ENCODE data around the gene PCGF1. TPM values are rescaled to one million over a fixed set of nuclear protein-coding genes. Genes with fewer than 3 reads are reported as not detected.

PCGF1 gene
- total and polyA plus RNA-seq, 4 donors = 3.3 to 12.5 (median 10.9) TPM

DNA sequence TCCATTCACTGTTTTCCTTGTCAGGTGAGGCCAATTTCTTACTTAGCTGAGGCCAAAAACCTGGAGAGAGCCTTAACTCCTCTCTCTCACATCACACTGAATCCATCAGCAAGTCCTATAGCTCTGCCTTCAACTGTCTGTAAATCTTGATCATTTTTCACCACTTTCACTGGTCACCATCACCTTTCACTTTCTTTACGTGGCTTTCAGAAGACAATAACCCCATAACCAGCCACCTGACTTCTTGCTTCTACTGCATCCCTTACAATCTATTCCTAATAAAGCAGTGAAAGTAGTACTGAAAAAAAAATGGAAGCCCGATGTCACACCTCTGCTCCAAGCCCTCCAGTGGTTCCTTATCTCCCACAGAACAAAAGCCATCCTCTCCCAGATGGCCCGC, 38.5 kb upstream of the PCGF1 start:
- Histone ChIP-seq H3K36me3 (ENCODE audit: control insufficient read depth in 4 of 4, insufficient read depth in 3 of 4, low read depth in 1 of 4, low read length in 3 of 4) (no peaks in the 10 kb centered on the region), H3K4me3 (ENCODE audit: low read depth in 1 of 3, low read length in 3 of 3) (no peak overlapping the region), H3K9ac (ENCODE audit: low read depth in 1 of 2, low read length in 2 of 2) (no peak overlapping the region), H3K4me1 (ENCODE audit: control insufficient read depth in 4 of 4, insufficient read depth in 4 of 4, low read length in 3 of 4) (peaks cover 5 to 16% (median 9%) of the 10 kb centered on the region in 4 donors), H3K27ac (ENCODE audit: low read depth in 1 of 2, low read length in 2 of 2) (no peak overlapping the region), H3K9me3 (ENCODE audit: control insufficient read depth in 4 of 4, low read length in 3 of 4) (no peaks in the 10 kb centered on the region), H3K27me3 (ENCODE audit: control insufficient read depth in 4 of 4, insufficient read depth in 4 of 4, low read length in 3 of 4) (no peaks in the 10 kb centered on the region)
- no peak for DNase-seq (ENCODE audit: low spot score)
- TF ChIP-seq JUND (IDR thresholded peaks at IDR 0.05) = no peak
- no peak for TF ChIP-seq RAD21 (IDR thresholded peaks at IDR 0.05)
- TF ChIP-seq MAX (IDR thresholded peaks at IDR 0.05) = no peak
- no peak for TF ChIP-seq FOXA1 (IDR thresholded peaks at IDR 0.05)
- TF ChIP-seq, protein P1, sequence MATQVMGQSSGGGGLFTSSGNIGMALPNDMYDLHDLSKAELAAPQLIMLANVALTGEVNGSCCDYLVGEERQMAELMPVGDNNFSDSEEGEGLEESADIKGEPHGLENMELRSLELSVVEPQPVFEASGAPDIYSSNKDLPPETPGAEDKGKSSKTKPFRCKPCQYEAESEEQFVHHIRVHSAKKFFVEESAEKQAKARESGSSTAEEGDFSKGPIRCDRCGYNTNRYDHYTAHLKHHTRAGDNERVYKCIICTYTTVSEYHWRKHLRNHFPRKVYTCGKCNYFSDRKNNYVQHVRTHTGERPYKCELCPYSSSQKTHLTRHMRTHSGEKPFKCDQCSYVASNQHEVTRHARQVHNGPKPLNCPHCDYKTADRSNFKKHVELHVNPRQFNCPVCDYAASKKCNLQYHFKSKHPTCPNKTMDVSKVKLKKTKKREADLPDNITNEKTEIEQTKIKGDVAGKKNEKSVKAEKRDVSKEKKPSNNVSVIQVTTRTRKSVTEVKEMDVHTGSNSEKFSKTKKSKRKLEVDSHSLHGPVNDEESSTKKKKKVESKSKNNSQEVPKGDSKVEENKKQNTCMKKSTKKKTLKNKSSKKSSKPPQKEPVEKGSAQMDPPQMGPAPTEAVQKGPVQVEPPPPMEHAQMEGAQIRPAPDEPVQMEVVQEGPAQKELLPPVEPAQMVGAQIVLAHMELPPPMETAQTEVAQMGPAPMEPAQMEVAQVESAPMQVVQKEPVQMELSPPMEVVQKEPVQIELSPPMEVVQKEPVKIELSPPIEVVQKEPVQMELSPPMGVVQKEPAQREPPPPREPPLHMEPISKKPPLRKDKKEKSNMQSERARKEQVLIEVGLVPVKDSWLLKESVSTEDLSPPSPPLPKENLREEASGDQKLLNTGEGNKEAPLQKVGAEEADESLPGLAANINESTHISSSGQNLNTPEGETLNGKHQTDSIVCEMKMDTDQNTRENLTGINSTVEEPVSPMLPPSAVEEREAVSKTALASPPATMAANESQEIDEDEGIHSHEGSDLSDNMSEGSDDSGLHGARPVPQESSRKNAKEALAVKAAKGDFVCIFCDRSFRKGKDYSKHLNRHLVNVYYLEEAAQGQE (IDR thresholded peaks at IDR 0.05) = no peak
- TF ChIP-seq, protein P2, sequence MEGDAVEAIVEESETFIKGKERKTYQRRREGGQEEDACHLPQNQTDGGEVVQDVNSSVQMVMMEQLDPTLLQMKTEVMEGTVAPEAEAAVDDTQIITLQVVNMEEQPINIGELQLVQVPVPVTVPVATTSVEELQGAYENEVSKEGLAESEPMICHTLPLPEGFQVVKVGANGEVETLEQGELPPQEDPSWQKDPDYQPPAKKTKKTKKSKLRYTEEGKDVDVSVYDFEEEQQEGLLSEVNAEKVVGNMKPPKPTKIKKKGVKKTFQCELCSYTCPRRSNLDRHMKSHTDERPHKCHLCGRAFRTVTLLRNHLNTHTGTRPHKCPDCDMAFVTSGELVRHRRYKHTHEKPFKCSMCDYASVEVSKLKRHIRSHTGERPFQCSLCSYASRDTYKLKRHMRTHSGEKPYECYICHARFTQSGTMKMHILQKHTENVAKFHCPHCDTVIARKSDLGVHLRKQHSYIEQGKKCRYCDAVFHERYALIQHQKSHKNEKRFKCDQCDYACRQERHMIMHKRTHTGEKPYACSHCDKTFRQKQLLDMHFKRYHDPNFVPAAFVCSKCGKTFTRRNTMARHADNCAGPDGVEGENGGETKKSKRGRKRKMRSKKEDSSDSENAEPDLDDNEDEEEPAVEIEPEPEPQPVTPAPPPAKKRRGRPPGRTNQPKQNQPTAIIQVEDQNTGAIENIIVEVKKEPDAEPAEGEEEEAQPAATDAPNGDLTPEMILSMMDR (IDR thresholded peaks at IDR 0.05; ENCODE audit: low read depth, low read length, missing input control) = no peak
- TF ChIP-seq TAF1 (conservative IDR thresholded peaks at IDR 0.05) = no peak
- no peak for TF ChIP-seq GABPA (IDR thresholded peaks at IDR 0.05 in 1 of 2, conservative IDR thresholded peaks at IDR 0.05 in 1 of 2)
- TF ChIP-seq EGR1 (IDR thresholded peaks at IDR 0.05; ENCODE audit: low read depth in 2 of 2) = no peak
- no peak for TF ChIP-seq YY1 (IDR thresholded peaks at IDR 0.05)
- TF ChIP-seq, protein P3, sequence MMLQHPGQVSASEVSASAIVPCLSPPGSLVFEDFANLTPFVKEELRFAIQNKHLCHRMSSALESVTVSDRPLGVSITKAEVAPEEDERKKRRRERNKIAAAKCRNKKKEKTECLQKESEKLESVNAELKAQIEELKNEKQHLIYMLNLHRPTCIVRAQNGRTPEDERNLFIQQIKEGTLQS (IDR thresholded peaks at IDR 0.05) = no peak
- no peak for TF ChIP-seq HNF4A (conservative IDR thresholded peaks at IDR 0.05)
- no peak for TF ChIP-seq NR2F2 (IDR thresholded peaks at IDR 0.05)
- 68% methylated on average over 3 of the region's 3 CpGs for WGBS

- H3K27ac ChIP-seq (ENCODE audit: low read depth in 1 of 2, low read length in 2 of 2) = no peak overlapping the region
- H3K4me1 ChIP-seq (ENCODE audit: control insufficient read depth in 4 of 4, insufficient read depth in 4 of 4, low read length in 3 of 4) = peaks cover 5 to 15% (median 9%) of the 10 kb centered on the region in 4 donors
- WGBS = 82% methylated on average over 3 of the region's 3 CpGs
- H3K9me3 ChIP-seq (ENCODE audit: control insufficient read depth in 4 of 4, low read length in 3 of 4) = no peaks in the 10 kb centered on the region
- H3K36me3 ChIP-seq (ENCODE audit: control insufficient read depth in 4 of 4, insufficient read depth in 3 of 4, low read depth in 1 of 4, low read length in 3 of 4) = no peaks in the 10 kb centered on the region
- no peak overlapping the region for H3K9ac ChIP-seq (ENCODE audit: low read depth in 1 of 2, low read length in 2 of 2)
- H3K4me3 ChIP-seq (ENCODE audit: low read depth in 1 of 3, low read length in 3 of 3) = no peak overlapping the region
- no peak for DNase-seq (ENCODE audit: low spot score)
- H3K27me3 ChIP-seq (ENCODE audit: control insufficient read depth in 4 of 4, insufficient read depth in 4 of 4, low read length in 3 of 4) = no peaks in the 10 kb centered on the region
- TF ChIP-seq SP1 (IDR thresholded peaks at IDR 0.05) (no peak), GABPA (IDR thresholded peaks at IDR 0.05 in 1 of 2, conservative IDR thresholded peaks at IDR 0.05 in 1 of 2) (no peak), RAD21 (IDR thresholded peaks at IDR 0.05) (peak; percentile 24 to 47), HNF4G (IDR thresholded peaks at IDR 0.05) (no peak), JUND (IDR thresholded peaks at IDR 0.05) (no peak), RXRA (IDR thresholded peaks at IDR 0.05) (no peak), TAF1 (conservative IDR thresholded peaks at IDR 0.05) (no peak), MAX (IDR thresholded peaks at IDR 0.05) (no peak), NR2F2 (IDR thresholded peaks at IDR 0.05) (no peak), EGR1 (IDR thresholded peaks at IDR 0.05; ENCODE audit: low read depth in 2 of 2) (no peak), HNF4A (conservative IDR thresholded peaks at IDR 0.05) (no peak)
- TF ChIP-seq, protein P2 (IDR thresholded peaks at IDR 0.05; ENCODE audit: low read depth, low read length, missing input control) = peak; percentile 8
- TF ChIP-seq, protein P1 (IDR thresholded peaks at IDR 0.05) = no peak
- TF ChIP-seq, protein P3 (IDR thresholded peaks at IDR 0.05) = no peak
Measured at GRCh38 chr2:74544634-74545033, 37.1 kb upstream of the PCGF1 start.
